Hepatocyte (in vitro differentiated cells): ENCODE measurements around the gene PIANP. TPM values are rescaled to one million over a fixed set of nuclear protein-coding genes. Genes with fewer than 3 reads are reported as not detected.

Experiments used
- DNase-seq: peaks from one replicate; pipeline ENCODE4 v3.0.0-alpha.2; 2016; ENCODE audit warnings: low spot score
- H2AFZ ChIP-seq: fragments of 200-600 bp; sonication (generic); 2 replicates; pipeline ENCODE4 v1.6.0; 2016; ENCODE audit warnings: antibody characterized with exemption, mild to moderate bottlenecking
- H3K27ac ChIP-seq: fragments of 200-600 bp; sonication (generic); 2 replicates; pipeline ENCODE4 v1.5.1; 2016; ENCODE audit warnings: mild to moderate bottlenecking
- H3K27me3 ChIP-seq: fragments of 200-600 bp; sonication (generic); 2 replicates; pipeline ENCODE4 v1.6.1; 2016
- H3K36me3 ChIP-seq: fragments of 200-600 bp; sonication (generic); replicated peaks from 2 replicates; pipeline ENCODE4 v1.5.1; 2016; ENCODE audit warnings: low read depth; ENCODE audit not compliant: insufficient read depth
- H3K4me1 ChIP-seq: fragments of 200-600 bp; sonication (generic); 2 replicates; pipeline ENCODE4 v1.5.1; 2016; ENCODE audit warnings: mild to moderate bottlenecking, moderate library complexity; ENCODE audit not compliant: insufficient read depth
- H3K4me2 ChIP-seq: fragments of 200-600 bp; sonication (generic); 2 replicates; pipeline ENCODE4 v1.6.0; 2016
- H3K4me3 ChIP-seq: fragments of 200-600 bp; sonication (generic); 2 replicates; pipeline ENCODE4 v1.5.1; 2016; ENCODE audit warnings: mild to moderate bottlenecking
- H3K79me2 ChIP-seq: fragments of 200-600 bp; sonication (generic); 2 replicates; pipeline ENCODE4 v1.6.0; 2017; ENCODE audit warnings: mild to moderate bottlenecking
- H3K9me2 ChIP-seq: fragments of 200-600 bp; sonication (generic); replicated peaks from 2 replicates; pipeline ENCODE4 v1.6.0; 2017; ENCODE audit warnings: mild to moderate bottlenecking; ENCODE audit not compliant: insufficient read depth
- H3K9me3 ChIP-seq: fragments of 200-600 bp; sonication (generic); 2 replicates; pipeline ENCODE4 v1.5.1; 2016; ENCODE audit warnings: low read depth, mild to moderate bottlenecking
- H4K20me1 ChIP-seq: fragments of 200-600 bp; sonication (generic); 2 replicates; pipeline ENCODE4 v1.6.0; 2016; ENCODE audit warnings: mild to moderate bottlenecking; ENCODE audit not compliant: insufficient read depth, poor library complexity, severe bottlenecking
- EZH2 ChIP-seq: fragments of 200-600 bp; sonication (generic); IDR thresholded peaks from 2 replicates; pipeline ENCODE4 v1.6.1; 2016; ENCODE audit warnings: antibody characterized with exemption, mild to moderate bottlenecking, borderline replicate concordance
- EZH2phosphoT487 ChIP-seq: fragments of 200-600 bp; sonication (generic); IDR thresholded peaks from one replicate; pipeline ENCODE4 v1.6.1; 2018; ENCODE audit warnings: antibody characterized with exemption, mild to moderate bottlenecking, low read depth, moderate library complexity; ENCODE audit not compliant: unreplicated experiment, severe bottlenecking
- WGBS: methylation state at CpG from one replicate; pipeline ENCODE4 v1.1.6; 2016; ENCODE audit warnings: low lambda C conversion rate; ENCODE audit errors: missing lambda C conversion rate; 5-methylcytosine and 5-hydroxymethylcytosine counted together
- polyA plus RNA-seq: library from polyadenylated mRNA; unstranded; fragments of >200 nt; fragmentation: Nextera tagmentation; extraction: Ambion mirVana; gene quantifications from 2 replicates; pipeline ENCODE4 v1.2.1, GENCODE V29; 2016
- total RNA-seq: library from RNA; depleted of rRNA; stranded (reverse); fragments of >200 nt; gene quantifications from 2 replicates; pipeline ENCODE4 v1.2.3, GENCODE V29; 2014
- TF ChIP-seq, protein P1 (sequence below): fragments of 200-600 bp; sonication (generic); IDR thresholded peaks from 2 replicates; pipeline ENCODE4 v1.5.1; 2016; ENCODE audit warnings: antibody characterized with exemption, mild to moderate bottlenecking; ENCODE audit not compliant: poor library complexity

The PIANP gene
- total and polyA plus RNA-seq, 2 experiments from 2014 or later, result 0.17 to 0.95 TPM

DNA sequence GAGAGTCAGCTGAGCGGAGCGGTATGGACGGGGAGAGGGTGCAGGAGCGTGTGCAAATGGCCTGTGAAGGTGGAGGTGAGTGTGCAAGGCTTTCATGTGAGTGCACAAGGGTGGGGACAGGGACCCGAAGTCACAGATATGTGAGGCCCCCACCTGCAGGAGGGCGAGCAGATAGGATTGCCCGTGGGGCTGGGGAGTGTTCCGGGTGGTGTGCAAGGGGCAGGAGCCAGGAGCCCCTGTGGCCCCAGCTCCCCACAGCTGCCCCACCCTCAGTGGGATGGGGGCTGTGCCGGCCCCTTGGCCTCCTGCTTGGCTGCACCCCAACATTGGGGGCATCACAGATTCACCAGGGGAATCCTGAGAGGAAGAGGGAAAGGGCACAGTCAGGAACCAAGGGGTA, 5.9 kb downstream of the PIANP start:
- H3K4me1 ChIP-seq, result peaks cover 5% of the 10 kb centered on the region
- no peaks in the 10 kb centered on the region for H3K36me3 ChIP-seq
- DNase-seq, result no peak
- H3K79me2 ChIP-seq, result peaks cover 13% of the 10 kb centered on the region
- WGBS, result 88% methylated on average over 9 of the region's 9 CpGs
- no peak overlapping the region for H2AFZ ChIP-seq
- H3K4me3 ChIP-seq, result no peak overlapping the region
- no peaks in the 10 kb centered on the region for H3K9me2 ChIP-seq
- H3K4me2 ChIP-seq, result no peak overlapping the region
- H3K27ac ChIP-seq, result no peak overlapping the region
- H3K27me3 ChIP-seq, result peaks cover 24% of the 10 kb centered on the region
- no peak for TF ChIP-seq EZH2phosphoT487
- TF ChIP-seq, protein P1, sequence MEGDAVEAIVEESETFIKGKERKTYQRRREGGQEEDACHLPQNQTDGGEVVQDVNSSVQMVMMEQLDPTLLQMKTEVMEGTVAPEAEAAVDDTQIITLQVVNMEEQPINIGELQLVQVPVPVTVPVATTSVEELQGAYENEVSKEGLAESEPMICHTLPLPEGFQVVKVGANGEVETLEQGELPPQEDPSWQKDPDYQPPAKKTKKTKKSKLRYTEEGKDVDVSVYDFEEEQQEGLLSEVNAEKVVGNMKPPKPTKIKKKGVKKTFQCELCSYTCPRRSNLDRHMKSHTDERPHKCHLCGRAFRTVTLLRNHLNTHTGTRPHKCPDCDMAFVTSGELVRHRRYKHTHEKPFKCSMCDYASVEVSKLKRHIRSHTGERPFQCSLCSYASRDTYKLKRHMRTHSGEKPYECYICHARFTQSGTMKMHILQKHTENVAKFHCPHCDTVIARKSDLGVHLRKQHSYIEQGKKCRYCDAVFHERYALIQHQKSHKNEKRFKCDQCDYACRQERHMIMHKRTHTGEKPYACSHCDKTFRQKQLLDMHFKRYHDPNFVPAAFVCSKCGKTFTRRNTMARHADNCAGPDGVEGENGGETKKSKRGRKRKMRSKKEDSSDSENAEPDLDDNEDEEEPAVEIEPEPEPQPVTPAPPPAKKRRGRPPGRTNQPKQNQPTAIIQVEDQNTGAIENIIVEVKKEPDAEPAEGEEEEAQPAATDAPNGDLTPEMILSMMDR, result no peak
- TF ChIP-seq EZH2, result no peak
- no peaks in the 10 kb centered on the region for H4K20me1 ChIP-seq
- H3K9me3 ChIP-seq, result no peaks in the 10 kb centered on the region

DNA sequence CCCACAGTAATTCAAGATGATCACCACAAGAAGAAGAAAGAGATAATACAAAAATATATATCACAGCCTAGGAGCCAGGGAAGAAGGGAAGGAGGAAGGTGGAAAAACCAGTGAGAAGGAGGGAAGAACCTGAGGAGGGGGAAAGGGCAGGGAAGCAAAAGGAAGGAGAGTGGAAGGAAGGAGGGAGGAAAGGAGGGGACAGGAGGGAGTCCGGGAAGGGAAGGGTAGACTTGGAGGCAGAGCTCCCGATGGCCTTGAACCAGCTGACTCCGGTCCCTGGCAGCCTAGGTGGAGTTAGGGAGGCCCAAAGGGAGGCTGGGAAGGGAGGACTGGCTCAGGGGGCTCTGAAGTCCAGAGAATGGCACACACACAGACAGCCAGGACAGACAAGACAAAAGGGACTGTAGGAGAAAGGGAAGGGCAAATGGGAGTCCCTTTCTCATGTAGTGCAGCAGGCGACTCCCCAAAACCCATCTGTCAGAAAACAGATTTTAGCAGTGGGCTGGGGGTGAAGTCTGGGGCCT, 6.7 kb downstream of the PIANP start:
- H3K27ac ChIP-seq, result no peak overlapping the region
- no peaks in the 10 kb centered on the region for H4K20me1 ChIP-seq
- no peaks in the 10 kb centered on the region for H3K9me3 ChIP-seq
- no peak for DNase-seq
- peaks cover 13% of the 10 kb centered on the region for H3K79me2 ChIP-seq
- H3K27me3 ChIP-seq, result peaks cover 16% of the 10 kb centered on the region
- H3K4me3 ChIP-seq, result no peak overlapping the region
- H3K36me3 ChIP-seq, result no peaks in the 10 kb centered on the region
- no peaks in the 10 kb centered on the region for H3K9me2 ChIP-seq
- H3K4me2 ChIP-seq, result no peak overlapping the region
- WGBS, result 94% methylated on average over 4 of the region's 4 CpGs
- TF ChIP-seq EZH2 (no peak), EZH2phosphoT487 (no peak)
- TF ChIP-seq, protein P1, result no peak
- no peak overlapping the region for H2AFZ ChIP-seq
- H3K4me1 ChIP-seq, result peaks cover 5% of the 10 kb centered on the region

DNA sequence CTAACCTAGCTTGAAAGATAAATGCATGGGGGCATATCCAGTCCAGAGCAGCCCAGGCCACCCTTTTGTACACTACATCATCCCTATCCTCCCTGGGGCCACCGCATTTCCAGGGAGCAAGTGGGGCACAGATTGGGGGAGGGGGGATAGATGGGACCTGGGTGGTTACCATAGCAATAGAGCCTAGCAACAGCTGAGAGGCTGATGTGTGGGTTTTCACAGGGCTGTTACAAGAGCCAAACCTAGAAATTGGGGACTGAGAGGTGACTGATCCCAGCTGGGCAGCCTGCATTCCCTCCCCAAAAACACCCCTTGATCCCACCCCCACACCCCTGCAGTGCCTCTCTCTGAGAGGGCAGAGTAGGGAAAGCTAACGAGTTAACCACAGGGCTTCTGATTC, 7.7 kb downstream of the PIANP start:
- H3K36me3 ChIP-seq, result no peaks in the 10 kb centered on the region
- no peak overlapping the region for H2AFZ ChIP-seq
- H3K4me2 ChIP-seq, result no peak overlapping the region
- TF ChIP-seq, protein P1, result no peak
- TF ChIP-seq EZH2 (no peak), EZH2phosphoT487 (no peak)
- H3K4me1 ChIP-seq, result peaks cover 10% of the 10 kb centered on the region
- whole genome bisulfite sequencing, result 67% methylated on average over 2 of the region's 2 CpGs
- no peaks in the 10 kb centered on the region for H4K20me1 ChIP-seq
- H3K27me3 ChIP-seq, result peaks cover 7% of the 10 kb centered on the region
- no peak overlapping the region for H3K4me3 ChIP-seq
- H3K79me2 ChIP-seq, result peaks cover 23% of the 10 kb centered on the region
- no peaks in the 10 kb centered on the region for H3K9me3 ChIP-seq
- no peak for DNase-seq
- H3K9me2 ChIP-seq, result no peaks in the 10 kb centered on the region
- no peak overlapping the region for H3K27ac ChIP-seq

GRCh38 chr12:6691473-6691872, 9.1 kb downstream of the PIANP start:
- peaks cover 18% of the 10 kb centered on the region for H3K4me1 ChIP-seq
- H3K9me2 ChIP-seq, result no peaks in the 10 kb centered on the region
- TF ChIP-seq EZH2phosphoT487, result no peak
- no peak for TF ChIP-seq EZH2
- TF ChIP-seq, protein P1, result no peak
- H4K20me1 ChIP-seq, result no peaks in the 10 kb centered on the region
- H3K9me3 ChIP-seq, result no peaks in the 10 kb centered on the region
- H3K79me2 ChIP-seq, result peaks cover 38% of the 10 kb centered on the region
- no peaks in the 10 kb centered on the region for H3K27me3 ChIP-seq
- H3K4me3 ChIP-seq, result no peak overlapping the region
- H2AFZ ChIP-seq, result no peak overlapping the region
- no peak overlapping the region for H3K4me2 ChIP-seq
- no peaks in the 10 kb centered on the region for H3K36me3 ChIP-seq
- 85% methylated on average over 4 of the region's 4 CpGs for WGBS
- no peak overlapping the region for H3K27ac ChIP-seq
- DNase-seq, result no peak
